Upper lobe of right lung (tissue), 1 donor: Measurements from ENCODE around the gene WDR89. TPM values are rescaled to one million over a fixed set of nuclear protein-coding genes. Genes with fewer than 3 reads are reported as not detected.

ENCODE experiments used
- ATAC-seq: fragments of 200-7000 bp; cut with Tn5 transposase; one replicate; pipeline ENCODE4 v1.9.1; 2020; ENCODE audit warnings: mild to moderate bottlenecking, moderate library complexity
- DNase-seq: peaks from one replicate; pipeline ENCODE4 v3.0.0-alpha.2; 2020
- H3K27ac ChIP-seq: fragments of 200-600 bp; one replicate; pipeline ENCODE4 v1.8.0; 2022
- H3K27me3 ChIP-seq: fragments of 200-600 bp; one replicate; pipeline ENCODE4 v1.8.0; 2022; ENCODE audit warnings: mild to moderate bottlenecking
- H3K36me3 ChIP-seq: fragments of 200-600 bp; one replicate; pipeline ENCODE4 v1.8.0; 2022
- H3K4me1 ChIP-seq: fragments of 200-600 bp; one replicate; pipeline ENCODE4 v1.8.0; 2022
- H3K4me3 ChIP-seq: fragments of 200-600 bp; one replicate; pipeline ENCODE4 v1.8.0; 2022; ENCODE audit warnings: mild to moderate bottlenecking
- H3K9me3 ChIP-seq: fragments of 200-600 bp; one replicate; pipeline ENCODE4 v1.8.0; 2022
- intact Hi-C: fragments of 100-400 bp; cut with DNase I; formaldehyde crosslinking; loops from one replicate; pipeline ENCODE4 v1.11.0; 2022
- total RNA-seq: library from RNA; stranded (reverse); fragmentation: NEBNext Ultra II Directional; extraction: Animal tissue kit (Norgen Biotek cat#: 25700); gene quantifications from one replicate; pipeline ENCODE4 v1.2.1, GENCODE V29; 2021
- TF ChIP-seq, protein P1 (sequence below): fragments of 200-600 bp; IDR thresholded peaks from one replicate; pipeline ENCODE4 v1.8.0; 2022; ENCODE audit warnings: antibody characterized with exemption
- donor health status: DM: no; HTN: yes; CAD: no; lungs with severe emphysema.

Gene WDR89
- total RNA-seq, 1 donor from 2014 or later, result 12.4 TPM

DNA sequence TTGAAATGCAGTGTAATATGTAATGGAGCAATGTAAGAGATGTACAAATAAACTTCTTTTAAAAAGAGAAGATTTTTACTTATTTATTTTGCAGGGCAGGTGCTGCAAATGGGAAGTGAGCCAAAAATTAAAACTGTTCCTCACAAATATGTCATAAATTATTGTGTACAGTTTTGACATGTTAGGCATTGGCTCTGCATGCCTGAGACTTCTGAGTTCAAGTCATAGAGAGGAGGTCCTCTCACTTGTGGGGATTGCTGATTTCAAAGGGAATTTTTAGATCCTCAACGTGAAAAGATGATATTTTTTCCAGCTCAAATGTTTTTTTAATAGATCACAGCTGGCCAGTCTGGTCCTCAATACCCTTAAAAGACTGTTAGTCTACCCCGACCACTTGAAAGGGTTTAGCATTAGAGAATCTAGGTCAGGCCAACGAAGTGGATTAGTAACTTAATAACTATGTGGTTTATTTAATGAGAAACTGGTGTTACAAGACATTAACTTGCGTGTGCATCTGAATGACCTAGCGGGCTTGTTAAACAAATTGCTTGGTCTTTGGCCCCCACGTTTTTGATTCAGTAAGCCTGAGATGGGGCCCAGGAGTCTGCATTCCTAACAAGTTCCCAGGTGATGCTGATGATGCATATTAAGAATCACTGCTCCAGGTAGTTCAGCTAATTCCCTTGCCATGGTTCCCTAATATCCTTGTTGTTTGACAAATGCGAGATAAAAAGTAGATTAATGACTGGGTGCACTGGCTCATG is 30.9 kb upstream of the WDR89 start:
- no peaks in the 10 kb centered on the region for H3K4me1 ChIP-seq
- intact Hi-C loops, result no loop called here
- H3K36me3 ChIP-seq, result no peaks in the 10 kb centered on the region
- no peaks in the 10 kb centered on the region for H3K9me3 ChIP-seq
- DNase-seq (no peak), ATAC-seq (peak; percentile 55)
- H3K27ac ChIP-seq, result no peak overlapping the region
- TF ChIP-seq, protein P1, sequence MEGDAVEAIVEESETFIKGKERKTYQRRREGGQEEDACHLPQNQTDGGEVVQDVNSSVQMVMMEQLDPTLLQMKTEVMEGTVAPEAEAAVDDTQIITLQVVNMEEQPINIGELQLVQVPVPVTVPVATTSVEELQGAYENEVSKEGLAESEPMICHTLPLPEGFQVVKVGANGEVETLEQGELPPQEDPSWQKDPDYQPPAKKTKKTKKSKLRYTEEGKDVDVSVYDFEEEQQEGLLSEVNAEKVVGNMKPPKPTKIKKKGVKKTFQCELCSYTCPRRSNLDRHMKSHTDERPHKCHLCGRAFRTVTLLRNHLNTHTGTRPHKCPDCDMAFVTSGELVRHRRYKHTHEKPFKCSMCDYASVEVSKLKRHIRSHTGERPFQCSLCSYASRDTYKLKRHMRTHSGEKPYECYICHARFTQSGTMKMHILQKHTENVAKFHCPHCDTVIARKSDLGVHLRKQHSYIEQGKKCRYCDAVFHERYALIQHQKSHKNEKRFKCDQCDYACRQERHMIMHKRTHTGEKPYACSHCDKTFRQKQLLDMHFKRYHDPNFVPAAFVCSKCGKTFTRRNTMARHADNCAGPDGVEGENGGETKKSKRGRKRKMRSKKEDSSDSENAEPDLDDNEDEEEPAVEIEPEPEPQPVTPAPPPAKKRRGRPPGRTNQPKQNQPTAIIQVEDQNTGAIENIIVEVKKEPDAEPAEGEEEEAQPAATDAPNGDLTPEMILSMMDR, result no peak
- no peak overlapping the region for H3K4me3 ChIP-seq
- H3K27me3 ChIP-seq, result no peaks in the 10 kb centered on the region

DNA sequence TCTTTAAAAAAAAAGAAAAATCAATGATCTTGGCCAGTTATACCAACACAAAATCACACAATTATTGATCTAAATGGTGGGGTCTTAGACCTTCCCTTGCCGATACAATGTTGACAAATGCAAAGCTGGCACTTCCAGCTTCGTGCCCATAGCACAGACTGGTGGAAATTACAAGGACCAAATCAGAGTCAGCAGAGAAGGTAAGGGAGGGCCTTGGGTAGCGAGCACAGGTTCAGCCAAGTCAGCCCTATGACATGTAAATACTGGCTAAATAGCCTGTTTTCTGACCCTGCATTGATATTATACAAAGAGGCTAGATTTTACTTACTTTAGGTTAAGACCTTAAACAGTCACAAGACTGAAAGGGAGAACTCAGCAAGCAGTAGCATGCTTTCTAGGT is 30.3 kb upstream of the WDR89 start:
- Histone ChIP-seq H3K27ac (no peak overlapping the region), H3K4me3 (no peak overlapping the region), H3K27me3 (no peaks in the 10 kb centered on the region), H3K4me1 (no peaks in the 10 kb centered on the region), H3K9me3 (no peaks in the 10 kb centered on the region), H3K36me3 (no peaks in the 10 kb centered on the region)
- DNase-seq (no peak), ATAC-seq (no peak)
- intact Hi-C loops, result no loop called here
- TF ChIP-seq, protein P1, result no peak

DNA sequence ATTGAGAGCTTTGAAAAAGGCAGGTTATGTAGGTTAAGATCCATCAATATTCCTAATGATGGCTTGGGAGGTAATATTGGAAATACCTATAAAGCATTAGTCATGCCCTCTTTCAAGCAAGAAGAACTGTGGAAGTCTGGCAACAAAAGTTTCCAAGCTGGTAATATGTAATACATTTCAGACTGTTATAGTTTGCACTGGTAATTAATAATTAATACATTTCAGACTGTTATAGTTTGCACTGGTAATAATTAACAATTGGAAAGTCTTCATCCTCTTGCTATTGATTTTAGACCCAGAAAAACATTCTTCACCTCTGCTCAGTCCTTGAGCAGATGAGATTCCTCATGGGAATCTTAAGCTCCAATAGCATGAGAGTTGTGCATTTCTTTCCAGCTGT is 29.0 kb upstream of the WDR89 start:
- Histone ChIP-seq H3K36me3 (no peaks in the 10 kb centered on the region), H3K27me3 (no peaks in the 10 kb centered on the region), H3K4me3 (no peak overlapping the region), H3K27ac (no peak overlapping the region), H3K9me3 (no peaks in the 10 kb centered on the region), H3K4me1 (no peaks in the 10 kb centered on the region)
- ATAC-seq, result no peak
- no peak for DNase-seq
- TF ChIP-seq, protein P1, result no peak
- intact Hi-C loops, result no loop called here

DNA sequence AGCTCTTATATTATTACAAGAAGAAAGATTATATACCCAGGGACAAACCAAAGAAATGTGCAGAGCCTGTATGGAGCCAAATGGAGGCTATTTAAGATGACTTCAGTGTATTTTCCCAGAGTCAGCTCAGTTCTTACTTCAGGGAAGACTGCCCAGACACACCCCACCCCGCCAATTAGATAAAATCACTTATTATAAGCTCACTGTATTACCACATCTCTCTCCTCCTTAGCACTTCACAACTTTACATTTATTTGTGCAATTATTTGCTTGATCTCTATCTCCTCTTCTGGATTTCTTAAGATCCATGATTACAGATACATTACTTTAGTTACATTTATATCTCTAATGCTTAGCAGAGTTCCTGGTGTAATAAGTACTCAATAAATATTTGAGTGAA is 24.7 kb upstream of the WDR89 start:
- H3K4me3 ChIP-seq, result no peak overlapping the region
- no peaks in the 10 kb centered on the region for H3K27me3 ChIP-seq
- H3K9me3 ChIP-seq, result no peaks in the 10 kb centered on the region
- intact Hi-C loops, result no loop called here
- no peak overlapping the region for H3K27ac ChIP-seq
- no peaks in the 10 kb centered on the region for H3K36me3 ChIP-seq
- no peak for ATAC-seq
- no peak for DNase-seq
- no peaks in the 10 kb centered on the region for H3K4me1 ChIP-seq
- TF ChIP-seq, protein P1, result no peak

DNA sequence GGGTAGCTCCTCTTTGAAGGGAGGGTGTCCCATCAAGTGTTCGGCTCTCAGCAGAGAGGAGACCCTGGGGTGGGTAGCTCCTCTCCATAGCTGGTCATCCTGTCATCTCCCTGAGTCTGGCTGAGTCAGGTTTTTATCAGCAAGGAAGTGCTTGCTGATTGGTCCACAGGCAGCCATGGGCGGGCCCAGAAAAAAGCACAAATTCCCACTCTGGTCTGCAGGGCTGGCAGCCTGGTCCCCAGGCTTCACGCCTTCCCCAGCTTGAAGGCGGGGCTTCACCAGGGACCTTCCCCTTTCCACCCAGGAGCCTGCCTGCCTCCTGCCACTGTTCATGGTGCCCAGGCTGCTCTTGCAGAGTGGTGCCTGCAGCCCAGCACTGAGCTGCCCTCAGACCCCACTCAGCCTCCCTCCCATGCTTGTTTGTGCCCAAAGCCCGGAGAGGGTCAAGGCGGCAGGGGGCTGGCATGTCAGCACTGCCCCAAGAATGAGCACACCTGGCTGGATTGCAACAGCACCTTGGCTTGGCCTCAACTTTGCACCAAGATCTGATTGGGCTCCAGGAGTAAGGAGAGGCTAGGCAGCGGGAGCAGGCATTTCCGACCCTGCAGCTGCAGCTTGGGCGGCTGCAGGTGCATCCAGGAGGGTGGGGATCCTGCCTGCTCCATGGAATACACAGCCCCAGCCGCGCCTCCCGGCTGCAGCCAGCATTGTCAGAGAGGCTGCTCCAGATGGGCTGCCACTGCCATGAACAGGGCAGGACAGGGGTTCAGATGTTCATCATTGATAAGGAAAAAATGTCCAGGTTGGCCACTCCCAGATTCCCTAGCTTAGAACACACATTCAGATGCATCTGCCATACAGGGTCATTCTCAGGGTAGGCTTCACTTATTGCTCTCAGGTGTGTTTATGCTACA is 22.0 kb upstream of the WDR89 start:
- no peak overlapping the region for H3K4me3 ChIP-seq
- no peak overlapping the region for H3K27ac ChIP-seq
- H3K9me3 ChIP-seq, result no peaks in the 10 kb centered on the region
- H3K27me3 ChIP-seq, result no peaks in the 10 kb centered on the region
- H3K4me1 ChIP-seq, result no peaks in the 10 kb centered on the region
- intact Hi-C loops, result no loop called here
- ATAC-seq (peak; percentile 39), DNase-seq (no peak)
- no peaks in the 10 kb centered on the region for H3K36me3 ChIP-seq
- TF ChIP-seq, protein P1, result no peak
